ENCODE measurements around the gene PCDH1.

Gene PCDH1

GRCh38 chr5:141872496-141873356 is 5.5 kb downstream of the PCDH1 start:
- DNase-seq, result no peak

- no peak for DNase-seq
Observed at GRCh38 chr5:141871870-141872269, 6.3 kb downstream of the PCDH1 start.

DNA sequence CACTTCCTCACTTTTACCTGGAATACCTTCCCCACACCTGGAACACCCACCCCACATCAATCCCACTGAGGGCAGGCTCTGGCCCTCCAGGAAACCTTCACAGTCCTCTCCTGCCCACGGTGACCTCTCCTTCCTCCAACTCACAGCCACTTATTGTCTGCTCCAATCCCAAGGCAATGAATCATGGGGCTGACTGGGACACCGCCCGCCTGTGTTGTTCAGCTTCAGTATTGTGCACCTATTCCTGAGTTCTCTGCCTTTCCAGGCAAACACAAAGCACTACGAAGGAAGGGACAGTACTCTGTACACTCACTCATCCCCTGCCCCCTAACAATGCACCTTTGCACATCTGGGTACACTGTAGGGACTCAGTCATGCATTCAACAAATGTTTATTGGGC is 7.3 kb downstream of the PCDH1 start:
- no peak for DNase-seq

- DNase-seq, result no peak
Observed at GRCh38 chr5:141870228-141870627, 8.0 kb downstream of the PCDH1 start.

DNA sequence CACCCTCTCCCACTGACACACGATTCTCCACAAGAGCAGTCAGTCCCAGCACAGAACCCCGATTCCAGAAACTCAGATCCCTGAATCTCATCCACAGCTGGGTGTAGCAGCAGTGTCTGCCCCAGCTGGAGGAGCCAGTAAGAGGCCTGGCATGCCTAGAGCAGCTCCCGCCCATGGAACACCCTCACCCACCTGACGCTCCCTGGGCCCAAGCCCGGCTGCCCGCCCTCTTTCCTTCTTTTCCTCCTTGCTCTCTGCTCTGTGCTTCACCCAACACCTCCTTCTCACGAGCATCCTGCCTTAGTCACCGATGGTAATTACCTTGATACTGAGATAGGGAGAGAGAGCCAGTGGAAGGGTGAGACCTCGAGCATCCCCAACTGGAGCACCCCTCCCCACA is 8.7 kb downstream of the PCDH1 start:
- no peak for DNase-seq

GRCh38 chr5:141869040-141869439 is 9.2 kb downstream of the PCDH1 start:
- DNase-seq, result no peak

DNA sequence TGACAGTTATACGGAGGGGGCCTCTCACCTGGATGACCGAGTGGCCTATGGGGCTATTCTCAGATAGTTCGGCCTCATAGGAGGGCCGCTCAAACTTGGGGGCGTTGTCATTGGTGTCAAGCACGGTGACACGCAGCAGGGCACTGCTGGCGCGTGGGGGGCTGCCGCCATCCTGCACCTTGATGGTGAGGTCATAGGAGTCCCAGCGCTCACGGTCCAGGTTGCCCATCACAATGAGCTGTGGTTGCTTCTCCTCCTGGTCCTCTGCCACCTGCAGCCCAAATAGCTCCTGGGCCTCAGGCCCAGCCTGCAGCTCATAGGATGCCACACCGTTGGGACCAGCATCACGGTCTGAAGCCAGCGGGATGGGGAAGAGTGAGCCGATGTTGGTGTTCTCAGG is 9.7 kb downstream of the PCDH1 start:
- DNase-seq, result no peak

- no peak for DNase-seq
Observed at GRCh38 chr5:141867651-141868050, 10.6 kb downstream of the PCDH1 start.

DNA sequence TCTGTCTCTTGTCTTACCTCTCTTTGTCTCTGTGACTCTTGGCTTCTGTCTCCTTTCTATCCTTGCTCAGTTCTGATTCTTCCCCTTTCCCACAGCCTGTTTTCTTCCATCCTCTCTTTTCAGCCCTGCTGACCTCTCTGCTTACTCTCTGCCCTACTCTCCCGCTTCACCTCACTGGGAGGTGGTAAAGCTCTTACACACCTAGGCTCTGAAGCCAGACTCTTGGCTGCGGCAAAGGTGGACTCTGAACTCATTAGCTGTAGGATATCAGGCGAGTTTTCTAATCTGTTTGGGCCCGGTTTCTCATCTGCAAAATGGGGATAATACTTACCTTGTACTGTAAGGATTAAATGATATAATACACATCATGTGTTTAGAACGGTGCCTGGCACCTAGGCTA is 11.1 kb downstream of the PCDH1 start:
- DNase-seq, result no peak

DNA sequence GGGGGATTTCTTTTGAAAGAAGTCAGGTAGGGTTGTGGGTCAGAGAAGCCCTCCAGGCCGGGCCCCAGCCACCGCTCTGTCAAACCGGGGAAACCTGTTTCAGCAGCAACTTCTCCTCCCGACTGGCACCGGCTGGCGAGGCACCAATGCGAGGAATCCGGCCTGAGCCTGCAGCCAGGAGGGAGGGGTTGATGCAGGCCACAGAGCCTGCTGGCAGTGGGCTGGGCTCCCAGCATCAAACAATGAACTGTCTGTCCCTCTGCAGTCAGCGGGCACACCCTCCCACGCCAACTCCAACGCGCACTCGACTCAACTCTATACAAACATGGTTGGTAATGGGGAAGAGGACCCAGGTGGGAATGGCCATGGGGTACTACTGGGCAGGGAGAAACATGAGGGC is 12.1 kb downstream of the PCDH1 start:
- DNase-seq, result no peak

DNA sequence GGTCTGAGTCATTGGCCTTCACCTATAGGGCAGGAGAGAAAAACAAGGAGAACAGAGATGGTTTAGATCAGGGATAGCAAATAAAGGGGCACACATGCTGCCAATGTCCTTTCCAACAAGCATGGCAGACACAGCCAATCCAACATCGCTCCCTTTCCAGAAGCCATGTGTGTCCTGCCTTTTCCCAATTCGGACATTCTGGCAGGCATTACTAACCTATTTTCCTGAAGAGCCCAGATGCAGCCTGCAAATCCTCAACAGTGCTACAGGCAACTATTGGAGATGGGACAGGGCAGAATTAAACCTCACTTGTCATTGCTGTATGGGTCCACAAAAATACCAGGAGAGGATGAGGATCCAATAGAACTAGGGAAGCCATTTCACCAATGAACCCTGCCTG is 12.8 kb downstream of the PCDH1 start:
- no peak for DNase-seq

DNA sequence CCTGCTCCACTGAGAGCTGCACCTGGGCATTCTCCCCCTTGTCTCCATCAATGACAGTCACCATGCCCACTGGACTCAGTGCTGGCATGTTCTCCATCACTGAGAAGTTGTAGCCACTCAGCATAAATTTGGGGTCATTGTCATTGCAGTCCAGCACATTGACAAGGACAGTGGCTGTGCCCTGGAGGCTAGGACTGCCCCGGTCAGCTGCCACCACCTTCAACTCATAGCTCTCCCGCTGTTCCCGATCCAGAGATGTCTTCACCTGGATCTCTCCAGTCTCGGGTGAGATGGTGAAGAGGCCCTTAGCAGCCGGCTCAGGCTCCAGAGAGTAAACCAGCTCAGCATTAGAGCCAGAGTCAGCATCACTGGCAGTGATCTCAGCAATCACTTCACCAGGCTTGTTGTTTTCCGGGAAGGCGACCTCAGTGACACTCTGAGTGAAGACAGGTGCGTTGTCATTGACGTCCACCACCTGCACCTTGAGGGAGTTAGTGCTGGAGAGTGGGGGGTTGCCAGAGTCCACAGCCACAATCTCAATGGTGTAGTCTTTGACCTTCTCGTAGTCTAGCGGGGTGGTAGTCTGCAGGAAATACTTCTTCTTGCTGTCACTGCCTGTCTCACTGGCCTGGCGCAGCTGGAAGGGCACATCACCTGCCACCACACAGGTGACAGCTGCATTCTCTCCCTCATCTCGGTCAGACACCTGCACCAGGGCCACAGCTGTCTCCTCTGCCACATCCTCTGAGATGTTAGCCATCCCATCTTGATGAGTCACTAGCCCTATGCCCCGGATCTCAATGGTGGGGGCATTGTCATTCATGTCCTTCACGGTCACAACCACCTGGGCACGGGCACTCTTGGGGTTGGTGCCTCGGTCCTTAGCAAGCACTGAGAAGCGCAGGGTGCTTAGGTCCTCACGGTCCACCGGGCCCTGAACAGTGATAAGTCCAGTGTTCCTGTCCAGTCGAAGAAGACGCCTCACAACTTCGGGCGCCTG is 13.5 kb downstream of the PCDH1 start:
- no peak for DNase-seq

DNA sequence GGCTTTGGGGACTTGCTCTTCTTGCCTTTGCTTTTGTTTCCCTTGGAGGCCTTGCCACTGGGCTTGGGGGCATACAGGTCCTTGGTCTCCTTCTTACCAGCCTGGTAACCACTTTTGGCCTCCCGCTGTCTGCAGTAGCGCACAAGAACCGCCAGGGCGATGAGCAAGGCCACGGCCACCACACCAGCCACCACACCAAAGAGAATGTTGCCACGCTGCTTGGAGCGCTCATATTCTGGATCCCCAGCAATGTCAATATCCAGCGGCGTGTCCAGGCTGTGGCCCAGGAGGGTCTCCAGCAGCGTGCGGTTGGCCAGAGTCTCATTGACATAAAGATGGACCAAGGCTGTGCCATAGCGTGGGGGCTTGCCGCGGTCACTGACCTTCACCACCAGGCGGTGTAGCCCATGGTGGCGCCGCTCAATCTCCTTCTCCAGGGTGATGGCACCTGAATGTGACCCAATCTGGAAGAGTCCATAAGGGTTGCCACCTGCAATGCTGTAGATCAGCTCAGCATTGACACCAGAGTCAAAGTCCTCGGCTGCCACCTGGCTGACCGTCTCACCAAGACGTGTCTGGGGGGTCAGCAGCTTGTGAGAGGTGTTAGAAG is 14.5 kb downstream of the PCDH1 start:
- DNase-seq, result no peak

DNA sequence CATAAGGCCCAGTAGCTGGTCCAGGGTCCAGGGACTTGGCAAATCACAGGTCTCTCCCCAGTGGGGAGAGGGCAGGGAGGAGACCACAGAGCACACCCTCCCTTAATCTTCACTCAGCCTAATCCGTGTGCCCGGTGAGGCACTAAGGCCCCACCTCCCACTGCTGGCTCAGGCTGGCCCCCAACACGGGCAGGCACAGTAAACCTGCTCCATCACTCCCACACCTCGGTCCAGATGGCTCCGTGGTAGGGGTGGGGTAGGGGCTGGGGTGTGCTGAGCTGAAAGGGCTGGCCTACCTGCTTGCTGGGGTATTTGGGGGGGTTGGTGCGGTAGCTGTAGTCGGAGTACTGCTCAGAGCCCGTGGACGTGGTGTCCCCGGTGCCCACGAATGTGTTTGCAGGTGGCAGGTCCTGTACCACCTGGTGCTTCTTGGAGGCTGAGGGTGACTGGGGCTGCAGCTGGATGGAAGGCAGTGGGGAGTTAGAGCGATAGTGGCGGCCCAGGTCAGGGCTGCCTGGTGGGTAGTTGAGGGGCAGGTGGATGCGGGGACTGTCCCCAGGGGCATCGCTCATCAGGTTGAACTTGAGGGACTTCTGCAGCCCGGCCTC is 15.2 kb downstream of the PCDH1 start:
- no peak for DNase-seq

GRCh38 chr5:141861194-141861593 is 17.0 kb downstream of the PCDH1 start:
- no peak for DNase-seq

- no peak for DNase-seq
Observed at GRCh38 chr5:141858079-141858765, 20.0 kb downstream of the PCDH1 start.

DNA sequence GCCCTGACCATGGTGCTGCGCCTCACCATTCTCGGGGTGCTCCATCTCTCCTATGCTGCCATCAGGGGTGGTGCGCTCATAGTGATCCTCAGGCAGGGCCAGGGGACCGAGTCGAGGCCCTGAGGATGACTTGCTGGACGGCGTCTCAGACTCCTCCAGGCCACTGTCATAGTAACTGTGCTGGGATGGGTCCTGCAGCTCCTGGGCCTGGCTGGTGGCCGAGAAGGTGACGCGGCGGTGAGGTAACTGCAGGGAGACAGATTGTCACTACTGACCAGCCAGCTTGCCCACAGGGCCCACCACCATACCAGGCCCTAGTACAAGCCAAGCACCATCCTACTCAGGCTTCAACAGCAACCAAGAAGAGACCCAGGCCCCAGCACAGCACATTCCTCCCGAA is 21.0 kb downstream of the PCDH1 start:
- no peak for DNase-seq

- DNase-seq, result no peak
Observed at GRCh38 chr5:141856037-141856790, 22.0 kb downstream of the PCDH1 start.

GRCh38 chr5:141855265-141856036 is 22.8 kb downstream of the PCDH1 start:
- DNase-seq, result no peak

DNA sequence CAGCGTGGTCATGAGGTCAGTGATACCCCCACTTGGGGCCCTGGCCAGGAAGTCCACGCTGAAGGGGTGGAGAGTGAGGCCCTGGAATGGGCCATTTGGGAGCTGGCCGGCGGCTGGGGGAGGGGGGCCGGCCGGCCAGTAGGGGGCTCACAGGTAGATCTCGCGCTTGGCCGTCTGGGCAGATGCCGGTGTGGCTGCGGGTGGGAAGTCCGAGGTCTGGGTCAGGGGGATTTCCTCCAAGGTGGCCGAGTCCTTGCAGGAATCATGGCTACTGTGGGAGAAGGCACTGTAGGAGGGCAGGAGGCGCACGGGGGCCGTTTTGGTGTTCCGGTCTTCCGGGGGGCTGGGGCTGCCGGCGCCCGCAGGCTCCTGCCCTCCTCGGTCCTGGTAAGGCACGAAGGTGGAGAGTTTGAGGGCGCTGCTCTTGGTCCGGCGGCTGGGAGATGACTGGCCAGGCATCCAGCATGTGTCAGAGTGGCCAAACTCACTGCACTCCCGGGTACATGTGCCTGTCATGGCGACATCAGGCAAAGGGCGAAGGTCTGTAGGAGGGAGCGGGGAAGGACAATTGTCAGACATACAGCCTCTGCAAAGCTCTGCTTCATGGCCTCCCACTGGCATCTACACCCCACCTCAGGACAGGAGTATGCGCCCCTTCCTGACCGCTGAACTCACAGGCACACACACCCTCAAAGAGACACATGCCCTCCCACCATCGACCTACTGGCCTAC is 24.1 kb downstream of the PCDH1 start:
- DNase-seq, result no peak
